Neural cell (in vitro differentiated cells): Measurements from ENCODE around the gene TRIM62.

ENCODE experiments used
- CTCF ChIP-seq: fragments of 450-650 bp; IDR thresholded peaks from 2 replicates; pipeline ENCODE4 v1.5.1; 2014; ENCODE audit warnings: antibody characterized with exemption, mild to moderate bottlenecking, moderate library complexity; ENCODE audit not compliant: poor library complexity, severe bottlenecking
- EP300 ChIP-seq: fragments of 450-650 bp; conservative IDR thresholded peaks from 2 replicates; pipeline ENCODE4 v1.6.1; 2014; ENCODE audit warnings: antibody characterized with exemption, mild to moderate bottlenecking, moderate library complexity; ENCODE audit not compliant: poor library complexity, severe bottlenecking
- EZH2 ChIP-seq: fragments of 200-600, 300-800 bp; shearing (Covaris generic), sonication (generic); IDR thresholded peaks from 2 replicates; pipeline ENCODE4 v1.6.1; 2014; ENCODE audit warnings: antibody characterized with exemption, low read length, borderline replicate concordance, mild to moderate bottlenecking; ENCODE audit not compliant: insufficient read depth, poor library complexity, severe bottlenecking
- POLR2AphosphoS5 ChIP-seq: IDR thresholded peaks from 2 replicates; pipeline ENCODE4 v1.6.1; 2012
- REST ChIP-seq: IDR thresholded peaks from 2 replicates; pipeline ENCODE4 v1.6.1; 2012; ENCODE audit warnings: borderline replicate concordance
- SMC3 ChIP-seq: fragments of 450-650 bp; conservative IDR thresholded peaks from 2 replicates; pipeline ENCODE4 v1.6.1; 2014; ENCODE audit warnings: antibody characterized with exemption, mild to moderate bottlenecking, moderate library complexity; ENCODE audit not compliant: poor library complexity
- TAF1 ChIP-seq: IDR thresholded peaks from 2 replicates; pipeline ENCODE4 v1.6.1; 2012; ENCODE audit warnings: low read depth

DNA sequence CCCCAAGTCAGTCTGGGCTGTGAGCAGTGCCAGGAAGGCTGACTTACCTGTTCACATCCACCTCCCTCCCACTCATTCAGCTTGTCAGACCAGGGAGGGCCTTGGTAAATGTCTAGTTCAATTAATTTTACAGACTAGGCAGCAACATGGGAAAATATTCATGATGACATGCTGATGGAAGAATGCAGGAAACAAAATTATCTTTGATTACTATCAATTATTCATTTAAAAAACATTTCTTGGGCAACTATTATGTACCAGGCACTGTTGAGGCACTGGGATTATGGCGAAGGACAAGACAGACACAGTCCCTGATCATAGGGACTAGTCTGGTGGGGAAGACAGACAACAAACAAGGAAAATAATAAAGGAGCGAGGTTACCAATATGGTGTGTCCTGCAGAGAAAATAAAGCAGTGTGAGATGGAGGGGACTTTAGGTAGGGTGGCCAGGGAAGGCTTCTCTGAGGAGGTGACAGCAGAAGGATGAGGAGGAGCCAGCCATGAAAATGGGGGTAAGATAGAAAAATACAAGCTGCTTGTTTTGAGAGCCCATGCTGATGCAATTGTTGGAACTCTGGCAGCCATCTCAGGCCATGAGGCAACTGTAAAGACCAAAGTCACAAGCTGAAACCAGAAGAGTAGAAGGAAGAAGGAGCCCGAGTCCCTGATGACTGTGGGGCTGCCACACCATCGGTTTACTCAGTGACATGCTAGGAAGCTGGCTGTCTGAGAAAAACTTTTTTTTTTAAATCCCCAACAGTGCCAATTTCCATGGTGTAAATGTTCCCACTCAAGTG, 14.0 kb downstream of the TRIM62 start:
- TF ChIP-seq CTCF: no peak
- TF ChIP-seq REST: no peak
- TF ChIP-seq EZH2: no peak
- no peak for TF ChIP-seq TAF1
- no peak for TF ChIP-seq EP300
- no peak for TF ChIP-seq POLR2AphosphoS5
- no peak for TF ChIP-seq SMC3
